Measurements from ENCODE around the gene SCAMP2. TPM values are rescaled to one million over a fixed set of nuclear protein-coding genes. Genes with fewer than 3 reads are reported as not detected.

The SCAMP2 gene
- total and polyA plus RNA-seq, 10 of the 15 experiments (the other 5 are each of a cell fraction or from before 2014, with no cell fraction given) = 10.9 to 158 (median 99.6) TPM

DNA sequence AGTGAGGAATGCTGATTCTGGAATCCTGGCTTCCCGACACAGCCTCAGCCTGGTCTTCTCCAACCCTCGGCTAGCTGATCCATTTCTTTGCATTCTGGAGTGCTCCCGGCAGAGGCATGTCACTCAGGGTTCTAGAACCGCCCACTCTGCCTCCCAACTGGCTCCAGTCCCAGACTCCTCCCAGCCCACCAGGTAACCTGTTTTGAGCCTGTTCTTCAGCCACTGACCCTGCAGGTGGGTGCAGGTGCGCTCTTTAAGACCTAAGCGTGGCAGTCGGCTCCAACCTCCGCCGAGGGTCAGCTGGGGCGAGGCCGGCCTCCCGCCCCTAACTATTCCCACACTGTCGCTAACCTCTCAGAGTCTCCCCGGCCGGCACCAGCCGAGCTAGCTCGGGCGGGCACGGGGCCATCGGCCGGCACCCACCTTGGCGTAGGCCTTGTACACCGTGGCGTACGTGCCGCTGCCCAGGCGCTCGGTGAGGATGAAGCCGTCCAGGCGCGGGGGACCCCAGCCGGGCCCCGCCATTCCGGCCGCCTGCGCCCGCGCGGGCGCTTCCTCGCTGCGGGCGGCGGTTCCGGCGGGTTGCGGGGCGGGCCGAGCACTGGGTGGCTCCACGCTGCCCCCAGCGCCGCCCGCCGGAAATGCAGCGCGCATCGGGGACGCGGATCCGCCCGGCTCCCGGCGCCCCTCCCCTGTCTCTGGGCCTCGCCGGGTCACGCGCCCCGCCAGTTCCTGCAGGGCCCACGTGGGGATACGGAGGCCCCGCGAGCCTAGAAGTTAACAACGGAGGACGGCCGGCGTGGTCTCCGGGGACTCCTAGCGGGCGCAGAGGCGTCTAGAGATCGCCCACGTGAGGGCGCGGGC lies 30.4 kb downstream of the SCAMP2 start, which contains the start of gene ULK3 (continued):
- TF ChIP-seq, protein P1, sequence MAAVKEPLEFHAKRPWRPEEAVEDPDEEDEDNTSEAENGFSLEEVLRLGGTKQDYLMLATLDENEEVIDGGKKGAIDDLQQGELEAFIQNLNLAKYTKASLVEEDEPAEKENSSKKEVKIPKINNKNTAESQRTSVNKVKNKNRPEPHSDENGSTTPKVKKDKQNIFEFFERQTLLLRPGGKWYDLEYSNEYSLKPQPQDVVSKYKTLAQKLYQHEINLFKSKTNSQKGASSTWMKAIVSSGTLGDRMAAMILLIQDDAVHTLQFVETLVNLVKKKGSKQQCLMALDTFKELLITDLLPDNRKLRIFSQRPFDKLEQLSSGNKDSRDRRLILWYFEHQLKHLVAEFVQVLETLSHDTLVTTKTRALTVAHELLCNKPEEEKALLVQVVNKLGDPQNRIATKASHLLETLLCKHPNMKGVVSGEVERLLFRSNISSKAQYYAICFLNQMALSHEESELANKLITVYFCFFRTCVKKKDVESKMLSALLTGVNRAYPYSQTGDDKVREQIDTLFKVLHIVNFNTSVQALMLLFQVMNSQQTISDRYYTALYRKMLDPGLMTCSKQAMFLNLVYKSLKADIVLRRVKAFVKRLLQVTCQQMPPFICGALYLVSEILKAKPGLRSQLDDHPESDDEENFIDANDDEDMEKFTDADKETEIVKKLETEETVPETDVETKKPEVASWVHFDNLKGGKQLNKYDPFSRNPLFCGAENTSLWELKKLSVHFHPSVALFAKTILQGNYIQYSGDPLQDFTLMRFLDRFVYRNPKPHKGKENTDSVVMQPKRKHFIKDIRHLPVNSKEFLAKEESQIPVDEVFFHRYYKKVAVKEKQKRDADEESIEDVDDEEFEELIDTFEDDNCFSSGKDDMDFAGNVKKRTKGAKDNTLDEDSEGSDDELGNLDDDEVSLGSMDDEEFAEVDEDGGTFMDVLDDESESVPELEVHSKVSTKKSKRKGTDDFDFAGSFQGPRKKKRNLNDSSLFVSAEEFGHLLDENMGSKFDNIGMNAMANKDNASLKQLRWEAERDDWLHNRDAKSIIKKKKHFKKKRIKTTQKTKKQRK (IDR thresholded peaks at IDR 0.05; ENCODE audit: low read depth, low read length) = no peak
- TF ChIP-seq KLF5 (IDR thresholded peaks at IDR 0.05; ENCODE audit: partially characterized antibody) (peak; percentile 77), EZH2 (IDR thresholded peaks at IDR 0.05; ENCODE audit: borderline replicate concordance, control insufficient read depth, low read depth, low read length) (no peak), CHD4 (IDR thresholded peaks at IDR 0.05) (no peak), MYC (IDR thresholded peaks at IDR 0.05; ENCODE audit: insufficient read depth, insufficient read length, insufficient replicate concordance, low read length, severe bottlenecking) (peak; percentile 18), CHD2 (IDR thresholded peaks at IDR 0.05; ENCODE audit: borderline replicate concordance, low read depth, low read length) (peak; percentile 83; the same call in 1 of the 2 replicates), SPI1 (IDR thresholded peaks at IDR 0.05; ENCODE audit: borderline replicate concordance, insufficient read depth, low read depth, low read length) (no peak), IKZF2 (IDR thresholded peaks at IDR 0.05) (no peak; a peak in 1 of 4 replicates), SMAD5 (IDR thresholded peaks at IDR 0.05; ENCODE audit: low read depth) (no peak; the same call in 1 of the 2 replicates), ZNF24 (IDR thresholded peaks at IDR 0.05) (peak; percentile 67), RFX5 (IDR thresholded peaks at IDR 0.05; ENCODE audit: low read depth, low read length) (no peak), POLR2A (IDR thresholded peaks at IDR 0.05; ENCODE audit: low read depth, low read length) (peak; percentile 75), NR2C2 (IDR thresholded peaks at IDR 0.05; ENCODE audit: borderline replicate concordance, control insufficient read depth, insufficient read length, low read depth) (no peak), POU2F2 (IDR thresholded peaks at IDR 0.05; ENCODE audit: borderline replicate concordance, low read depth, low read length) (no peak)
- TF ChIP-seq, protein P2, sequence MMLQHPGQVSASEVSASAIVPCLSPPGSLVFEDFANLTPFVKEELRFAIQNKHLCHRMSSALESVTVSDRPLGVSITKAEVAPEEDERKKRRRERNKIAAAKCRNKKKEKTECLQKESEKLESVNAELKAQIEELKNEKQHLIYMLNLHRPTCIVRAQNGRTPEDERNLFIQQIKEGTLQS (IDR thresholded peaks at IDR 0.05; ENCODE audit: borderline replicate concordance, extremely low read depth, low read depth, low read length) = peak; percentile 73; the same call in 1 of the 2 replicates
- TF ChIP-seq, protein P3, sequence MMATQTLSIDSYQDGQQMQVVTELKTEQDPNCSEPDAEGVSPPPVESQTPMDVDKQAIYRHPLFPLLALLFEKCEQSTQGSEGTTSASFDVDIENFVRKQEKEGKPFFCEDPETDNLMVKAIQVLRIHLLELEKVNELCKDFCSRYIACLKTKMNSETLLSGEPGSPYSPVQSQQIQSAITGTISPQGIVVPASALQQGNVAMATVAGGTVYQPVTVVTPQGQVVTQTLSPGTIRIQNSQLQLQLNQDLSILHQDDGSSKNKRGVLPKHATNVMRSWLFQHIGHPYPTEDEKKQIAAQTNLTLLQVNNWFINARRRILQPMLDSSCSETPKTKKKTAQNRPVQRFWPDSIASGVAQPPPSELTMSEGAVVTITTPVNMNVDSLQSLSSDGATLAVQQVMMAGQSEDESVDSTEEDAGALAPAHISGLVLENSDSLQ (IDR thresholded peaks at IDR 0.05) = peak; percentile 97
- TF ChIP-seq, protein P4, sequence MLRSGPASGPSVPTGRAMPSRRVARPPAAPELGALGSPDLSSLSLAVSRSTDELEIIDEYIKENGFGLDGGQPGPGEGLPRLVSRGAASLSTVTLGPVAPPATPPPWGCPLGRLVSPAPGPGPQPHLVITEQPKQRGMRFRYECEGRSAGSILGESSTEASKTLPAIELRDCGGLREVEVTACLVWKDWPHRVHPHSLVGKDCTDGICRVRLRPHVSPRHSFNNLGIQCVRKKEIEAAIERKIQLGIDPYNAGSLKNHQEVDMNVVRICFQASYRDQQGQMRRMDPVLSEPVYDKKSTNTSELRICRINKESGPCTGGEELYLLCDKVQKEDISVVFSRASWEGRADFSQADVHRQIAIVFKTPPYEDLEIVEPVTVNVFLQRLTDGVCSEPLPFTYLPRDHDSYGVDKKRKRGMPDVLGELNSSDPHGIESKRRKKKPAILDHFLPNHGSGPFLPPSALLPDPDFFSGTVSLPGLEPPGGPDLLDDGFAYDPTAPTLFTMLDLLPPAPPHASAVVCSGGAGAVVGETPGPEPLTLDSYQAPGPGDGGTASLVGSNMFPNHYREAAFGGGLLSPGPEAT (IDR thresholded peaks at IDR 0.05; ENCODE audit: low read depth) = peak; percentile 40; the same call in 1 of the 2 replicates
- TF ChIP-seq, protein P5, sequence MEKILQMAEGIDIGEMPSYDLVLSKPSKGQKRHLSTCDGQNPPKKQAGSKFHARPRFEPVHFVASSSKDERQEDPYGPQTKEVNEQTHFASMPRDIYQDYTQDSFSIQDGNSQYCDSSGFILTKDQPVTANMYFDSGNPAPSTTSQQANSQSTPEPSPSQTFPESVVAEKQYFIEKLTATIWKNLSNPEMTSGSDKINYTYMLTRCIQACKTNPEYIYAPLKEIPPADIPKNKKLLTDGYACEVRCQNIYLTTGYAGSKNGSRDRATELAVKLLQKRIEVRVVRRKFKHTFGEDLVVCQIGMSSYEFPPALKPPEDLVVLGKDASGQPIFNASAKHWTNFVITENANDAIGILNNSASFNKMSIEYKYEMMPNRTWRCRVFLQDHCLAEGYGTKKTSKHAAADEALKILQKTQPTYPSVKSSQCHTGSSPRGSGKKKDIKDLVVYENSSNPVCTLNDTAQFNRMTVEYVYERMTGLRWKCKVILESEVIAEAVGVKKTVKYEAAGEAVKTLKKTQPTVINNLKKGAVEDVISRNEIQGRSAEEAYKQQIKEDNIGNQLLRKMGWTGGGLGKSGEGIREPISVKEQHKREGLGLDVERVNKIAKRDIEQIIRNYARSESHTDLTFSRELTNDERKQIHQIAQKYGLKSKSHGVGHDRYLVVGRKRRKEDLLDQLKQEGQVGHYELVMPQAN (conservative IDR thresholded peaks at IDR 0.05) = peak; percentile 77
